Esophagus (tissue), 2 donors: ENCODE data around the gene SEMA3F. TPM values are rescaled to one million over a fixed set of nuclear protein-coding genes. Genes with fewer than 3 reads are reported as not detected.

ENCODE experiments used
- H3K27ac ChIP-seq, 2 donors: one replicate each; pipeline ENCODE4 v1.5.1; 2013; ENCODE audit warnings: low read depth in 2 of 2, mild to moderate bottlenecking in 2 of 2, inconsistent platforms in 1 of 2, low read length in 1 of 2, moderate library complexity in 1 of 2
- H3K27me3 ChIP-seq, 2 donors: one replicate each; pipeline ENCODE4 v1.6.1; 2013; ENCODE audit warnings: low read length in 2 of 2, control low read depth in 1 of 2, mild to moderate bottlenecking in 1 of 2; ENCODE audit not compliant: insufficient read depth in 2 of 2, control insufficient read depth in 1 of 2
- H3K36me3 ChIP-seq, 2 donors: one replicate each; pipeline ENCODE4 v1.6.1; 2013; ENCODE audit warnings: low read length in 1 of 2; ENCODE audit not compliant: control insufficient read depth in 2 of 2, insufficient read depth in 2 of 2
- H3K4me1 ChIP-seq, 2 donors: one replicate each; pipeline ENCODE4 v1.6.1; 2013; ENCODE audit warnings: low read length in 1 of 2; ENCODE audit not compliant: control insufficient read depth in 2 of 2, insufficient read depth in 2 of 2
- H3K4me3 ChIP-seq, 2 donors: one replicate each; pipeline ENCODE4 v1.5.1; 2013; ENCODE audit warnings: low read length in 2 of 2, mild to moderate bottlenecking in 2 of 2, low read depth in 1 of 2, moderate library complexity in 1 of 2
- H3K9me3 ChIP-seq, 2 donors: one replicate each; pipeline ENCODE4 v1.6.1; 2013; ENCODE audit warnings: mild to moderate bottlenecking in 2 of 2, low read depth in 1 of 2, low read length in 1 of 2, moderate library complexity in 1 of 2; ENCODE audit not compliant: control insufficient read depth in 2 of 2, insufficient read depth in 1 of 2
- WGBS, 2 donors: extraction: QIAGEN DNeasy Blood & Tissue Kit; methylation state at CpG; one replicate each; pipeline ENCODE4 v1.1.7; 2013; 5-methylcytosine and 5-hydroxymethylcytosine counted together
- polyA plus RNA-seq, 2 donors: library from polyadenylated mRNA; stranded (reverse); fragments of 200-250 nt; gene quantifications; one replicate each; pipeline ENCODE4 v1.2.3, GENCODE V29; 2013
- donor health status: healthy with polysubstance abuse.
- donor health status: Bipolar disorder and iron deficiency.

The SEMA3F gene
- polyA plus RNA-seq, 2 donors, result 55.4 to 79.6 TPM

DNA sequence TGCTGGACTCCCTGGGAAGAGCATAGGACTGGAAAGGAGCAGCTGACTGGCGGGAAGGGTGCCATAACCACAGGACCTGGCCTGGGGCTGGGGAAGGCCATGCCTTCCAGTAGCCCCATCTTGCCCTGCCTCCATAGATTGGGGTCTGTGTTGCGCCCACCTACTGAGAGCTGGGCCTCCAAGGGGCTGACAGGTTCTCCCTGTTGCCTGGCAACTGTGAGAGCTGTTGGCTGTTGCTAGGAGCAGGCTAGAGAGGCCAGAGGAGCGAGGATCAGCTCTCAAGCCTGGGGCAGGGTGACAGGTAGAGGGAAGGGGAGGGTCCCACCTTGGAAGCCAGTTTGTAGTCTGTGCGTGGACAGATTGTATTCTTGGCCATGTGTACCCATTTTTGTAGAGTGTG lies 78.1 kb downstream of the SEMA3F start:
- Histone ChIP-seq H3K4me1 (peaks cover 9 to 15% of the 10 kb centered on the region in 2 donors), H3K4me3 (no peak overlapping the region), H3K9me3 (no peaks in the 10 kb centered on the region), H3K36me3 (no peaks in the 10 kb centered on the region), H3K27me3 (no peaks in the 10 kb centered on the region), H3K27ac (no peak overlapping the region)
- 88 to 91% methylated on average over 4 of the region's 4 CpGs for WGBS, 2 donors

DNA sequence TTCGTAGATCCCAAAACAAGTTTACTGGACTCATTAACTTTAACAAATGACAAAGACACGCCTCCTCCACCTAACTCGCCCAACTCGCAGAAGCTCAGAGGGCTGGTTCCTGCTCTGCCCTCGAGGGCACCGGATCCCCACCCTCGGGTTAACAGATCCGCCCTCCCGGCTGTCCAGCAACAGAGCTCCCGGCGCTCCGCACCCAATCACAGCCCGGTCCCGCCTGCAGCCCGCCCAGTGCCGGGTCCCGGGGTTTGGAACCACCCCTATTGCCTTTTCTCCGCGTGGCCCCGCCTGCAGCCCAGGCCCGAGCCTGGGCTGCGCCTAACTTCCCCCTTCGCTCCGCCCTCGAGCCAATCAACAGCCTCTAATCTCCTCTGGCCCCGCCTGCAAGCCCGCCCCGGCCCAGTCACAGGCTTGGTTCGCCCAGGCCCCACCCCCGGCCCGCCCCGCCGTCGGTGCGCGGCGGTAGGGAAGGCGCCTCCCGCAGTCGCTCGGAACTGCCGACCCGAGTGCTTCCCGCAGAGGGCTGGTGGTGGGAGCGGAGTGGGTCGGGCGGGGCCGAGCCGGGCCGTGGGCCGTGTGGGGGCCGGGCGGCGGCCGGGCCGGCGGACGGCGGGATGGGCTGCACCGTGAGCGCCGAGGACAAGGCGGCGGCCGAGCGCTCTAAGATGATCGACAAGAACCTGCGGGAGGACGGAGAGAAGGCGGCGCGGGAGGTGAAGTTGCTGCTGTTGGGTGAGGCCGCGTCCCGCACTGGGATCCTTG lies 80.8 kb downstream of the SEMA3F start, which contains the start of gene GNAI2:
Gene GNAI2, plus strand, starts transcription at position 489 of the 768 bp plus-strand sequence. Its CDS starts 132 bp downstream, at position 621.
- WGBS, 2 donors, result 1% methylated on average over 71 to 75 of the region's 75 CpGs
- Histone ChIP-seq H3K36me3 (peaks cover 0 to 4% of the 10 kb centered on the region in 2 donors), H3K27ac (peak within 1 kb of the TSS; percentile 87 to 96), H3K4me3 (peak within 1 kb of the TSS; percentile 75 to 77), H3K27me3 (no peaks in the 10 kb centered on the region), H3K9me3 (no peaks in the 10 kb centered on the region), H3K4me1 (peaks cover 2 to 23% of the 10 kb centered on the region in 2 donors)

DNA sequence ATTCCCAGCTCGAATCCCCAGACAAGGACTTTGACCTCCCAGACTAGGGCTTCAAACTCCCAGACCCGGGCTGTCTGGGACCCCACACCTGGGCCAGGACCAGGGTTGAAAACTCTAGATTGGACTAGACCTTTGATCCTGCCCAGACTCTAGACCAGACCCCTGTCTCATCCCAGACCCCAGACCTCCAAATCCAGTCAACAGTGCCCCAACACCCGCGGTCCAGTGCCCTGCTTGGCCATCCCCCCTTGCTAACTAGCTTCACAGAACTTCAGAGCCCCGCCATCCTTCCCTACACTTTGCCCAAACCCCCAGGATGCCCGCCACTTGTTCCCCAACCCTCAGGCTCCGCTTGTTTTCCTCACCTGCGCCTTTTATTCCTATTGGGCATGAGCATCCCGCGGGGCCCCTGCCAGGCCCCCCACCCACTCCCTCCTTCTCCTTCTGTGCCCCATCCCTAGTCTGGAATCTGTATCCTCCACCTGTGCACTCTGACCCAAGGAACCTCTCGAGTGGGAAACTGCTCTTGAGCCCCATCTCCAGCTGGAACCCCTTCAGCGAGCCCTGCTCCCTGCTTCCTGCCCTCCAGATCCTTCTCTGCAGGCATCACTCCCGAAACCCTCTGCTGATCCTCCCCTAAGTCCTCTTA lies 81.5 kb downstream of the SEMA3F start:
- peak overlapping the region; percentile 75 to 77 for H3K4me3 ChIP-seq
- peak overlapping the region; percentile 87 to 96 for H3K27ac ChIP-seq
- 1 to 2% methylated on average over 13 of the region's 13 CpGs for WGBS, 2 donors
- H3K27me3 ChIP-seq, result no peaks in the 10 kb centered on the region
- peaks cover 0 to 4% of the 10 kb centered on the region in 2 donors for H3K36me3 ChIP-seq
- no peaks in the 10 kb centered on the region for H3K9me3 ChIP-seq
- H3K4me1 ChIP-seq, result peaks cover 8 to 30% of the 10 kb centered on the region in 2 donors

DNA sequence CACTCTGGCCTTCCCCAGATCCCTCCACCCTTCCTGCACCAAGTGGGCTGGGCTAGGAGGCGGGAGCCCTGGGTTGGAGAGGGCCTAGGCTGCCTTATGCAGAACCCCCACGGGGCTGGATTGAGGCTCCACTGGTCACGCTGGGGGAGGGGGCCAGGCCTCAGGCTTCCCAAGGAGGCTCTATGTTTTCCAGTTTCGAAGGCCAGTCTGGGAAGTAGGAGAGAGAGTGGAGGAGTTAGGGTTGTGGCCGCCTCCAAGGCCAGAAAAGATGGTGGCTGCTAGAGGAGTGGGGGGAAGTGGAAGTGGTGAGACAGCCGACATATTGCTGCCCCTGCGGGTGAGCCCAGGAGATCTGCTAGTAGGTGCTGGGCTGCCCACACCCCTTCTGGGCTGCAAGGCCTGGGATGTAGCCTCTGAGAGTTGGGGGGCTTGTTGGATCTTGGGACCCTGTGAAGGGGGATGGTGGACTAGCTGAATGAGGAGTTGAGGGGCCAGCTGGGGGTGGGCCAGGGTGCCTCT lies 82.1 kb downstream of the SEMA3F start:
- no peaks in the 10 kb centered on the region for H3K27me3 ChIP-seq
- peaks cover 0 to 4% of the 10 kb centered on the region in 2 donors for H3K36me3 ChIP-seq
- WGBS, 2 donors, result 2 to 14% methylated on average over 7 of the region's 7 CpGs
- H3K9me3 ChIP-seq, result no peaks in the 10 kb centered on the region
- H3K27ac ChIP-seq, result peak overlapping the region; percentile 87 to 96
- peak overlapping the region; percentile 75 to 77 for H3K4me3 ChIP-seq
- peaks cover 11 to 36% of the 10 kb centered on the region in 2 donors for H3K4me1 ChIP-seq

DNA sequence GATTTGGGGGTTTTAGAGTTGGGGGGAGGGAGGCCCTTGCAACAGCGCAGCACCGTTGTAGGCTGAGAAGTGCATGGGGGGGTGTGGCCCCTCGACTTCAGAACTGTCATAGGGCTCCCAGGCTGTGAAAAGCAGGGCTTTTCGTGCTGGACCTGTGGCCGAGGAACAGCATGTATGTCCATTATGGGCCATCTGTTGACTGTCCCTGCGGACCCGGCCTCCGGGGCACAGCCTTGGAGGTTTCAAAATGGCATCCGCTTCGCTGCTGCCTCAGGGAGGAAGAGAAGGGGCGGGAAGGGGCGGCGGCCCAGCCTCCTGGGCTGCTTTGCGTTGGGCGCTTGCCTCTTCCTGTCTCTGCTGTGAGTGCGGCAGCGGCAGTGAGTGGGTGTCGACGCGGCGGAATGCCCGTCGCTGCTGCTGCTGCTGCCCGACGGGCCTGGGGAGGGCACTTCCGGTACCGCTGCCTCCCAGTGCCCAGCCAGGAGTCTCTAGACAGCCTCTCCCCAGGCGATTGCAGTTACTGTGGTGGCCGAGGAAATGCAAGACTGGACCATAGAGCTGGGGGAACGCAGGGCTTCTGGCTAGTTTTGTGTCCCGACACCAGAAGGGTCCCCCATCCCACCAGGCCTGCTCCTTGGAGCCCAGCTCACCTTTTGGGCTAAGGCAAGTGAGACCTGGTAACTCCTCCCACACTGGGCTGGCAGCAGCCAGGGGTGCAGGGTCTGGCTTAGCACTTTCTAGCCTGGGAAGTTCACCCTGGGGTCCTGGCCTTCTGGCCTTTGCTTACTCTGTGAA lies 82.8 kb downstream of the SEMA3F start:
- WGBS, 2 donors, result 1 to 5% methylated on average over 31 of the region's 31 CpGs
- H3K4me3 ChIP-seq, result peak overlapping the region; percentile 75 to 77
- H3K36me3 ChIP-seq, result peaks cover 0 to 4% of the 10 kb centered on the region in 2 donors
- peaks cover 17 to 42% of the 10 kb centered on the region in 2 donors for H3K4me1 ChIP-seq
- no peaks in the 10 kb centered on the region for H3K9me3 ChIP-seq
- H3K27me3 ChIP-seq, result no peaks in the 10 kb centered on the region
- H3K27ac ChIP-seq, result peak overlapping the region; percentile 87 to 96

DNA sequence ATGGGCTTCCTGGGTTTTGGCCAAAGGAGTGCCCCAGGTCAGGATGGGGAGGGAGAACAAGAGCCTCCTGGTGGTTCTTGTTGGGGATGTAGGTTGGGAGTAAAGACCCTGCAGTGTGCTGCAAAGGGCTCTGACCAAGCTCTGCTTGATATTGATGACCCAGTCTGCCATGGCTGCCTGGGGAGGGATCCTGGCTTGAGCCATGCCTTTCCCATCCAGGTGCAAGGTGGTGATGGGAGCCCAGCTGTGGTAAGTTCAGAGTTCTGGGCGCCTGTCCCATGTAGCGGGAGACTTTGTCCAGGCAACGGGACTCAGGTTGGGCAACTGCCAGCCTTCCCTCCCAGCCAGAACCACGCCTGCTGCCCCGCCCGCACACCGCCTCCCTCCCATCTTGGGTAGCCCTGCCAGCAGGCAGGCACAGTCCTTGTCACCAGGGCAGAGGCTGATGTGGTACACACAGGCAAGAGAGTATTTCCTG lies 83.5 kb downstream of the SEMA3F start:
- WGBS, 2 donors, result 6 to 16% methylated on average over 7 of the region's 7 CpGs
- H3K27me3 ChIP-seq, result no peaks in the 10 kb centered on the region
- peak overlapping the region; percentile 75 to 77 for H3K4me3 ChIP-seq
- peaks cover 0 to 4% of the 10 kb centered on the region in 2 donors for H3K36me3 ChIP-seq
- no peaks in the 10 kb centered on the region for H3K9me3 ChIP-seq
- H3K4me1 ChIP-seq, result peaks cover 20 to 43% of the 10 kb centered on the region in 2 donors
- peak overlapping the region; percentile 86 to 96 for H3K27ac ChIP-seq

Other genes with a start within 250 kb of the SEMA3F start
- gene MON1A, start 225.5 kb upstream of the SEMA3F start, polyA plus RNA-seq, result 10 to 100 TPM in 1 of 2 donors, 1 to 10 TPM in 1; 7.0 to 10.2 TPM
- 100 to 1,000 TPM in 1 of 2 donors, 10 to 100 TPM in 1; 36.5 to 101 TPM for gene RBM6, start 215.2 kb upstream of the SEMA3F start, polyA plus RNA-seq
- gene RBM5, start 66.4 kb upstream of the SEMA3F start, polyA plus RNA-seq, result 10 to 100 TPM; 62.0 to 97.4 TPM
- under 1 TPM; 0.02 to 0.07 TPM for gene GNAT1, start 36.3 kb downstream of the SEMA3F start, polyA plus RNA-seq
- under 1 TPM; 0.08 to 0.11 TPM for gene SLC38A3, start 49.9 kb downstream of the SEMA3F start, polyA plus RNA-seq
- gene GNAI2, start 80.9 kb downstream of the SEMA3F start, polyA plus RNA-seq, result 10 to 100 TPM; 52.2 to 61.8 TPM
- gene SEMA3B, start 113.8 kb downstream of the SEMA3F start, polyA plus RNA-seq, result 1 to 10 TPM; 5.2 to 7.8 TPM
- under 1 TPM; 0.07 to 0.16 TPM for gene LSMEM2, start 123.8 kb downstream of the SEMA3F start, polyA plus RNA-seq
- gene IFRD2, start 137.1 kb downstream of the SEMA3F start, polyA plus RNA-seq, result 10 to 100 TPM; 65.6 to 69.5 TPM
- 1 to 10 TPM; 3.4 to 5.1 TPM for gene HYAL3, start 144.1 kb downstream of the SEMA3F start, polyA plus RNA-seq
- 10 to 100 TPM in 1 of 2 donors, 1 to 10 TPM in 1; 6.9 to 11.2 TPM for gene NAA80, start 144.1 kb downstream of the SEMA3F start, polyA plus RNA-seq
- gene HYAL1, start 148.2 kb downstream of the SEMA3F start, polyA plus RNA-seq, result 1 to 10 TPM; 3.2 to 4.2 TPM
- gene HYAL2, start 167.4 kb downstream of the SEMA3F start, polyA plus RNA-seq, result 10 to 100 TPM; 25.6 to 43.1 TPM
- gene TUSC2, start 172.9 kb downstream of the SEMA3F start, polyA plus RNA-seq, result 10 to 100 TPM; 14.2 to 34.6 TPM
- gene RASSF1, start 185.5 kb downstream of the SEMA3F start, polyA plus RNA-seq, result 10 to 100 TPM; 15.0 to 20.3 TPM
- gene ZMYND10, start 190.4 kb downstream of the SEMA3F start, polyA plus RNA-seq, result under 1 TPM; 0.29 to 0.35 TPM
- gene NPRL2, start 195.5 kb downstream of the SEMA3F start, polyA plus RNA-seq, result 10 to 100 TPM; 14.9 to 16.4 TPM
- gene CYB561D2, start 195.5 kb downstream of the SEMA3F start, polyA plus RNA-seq, result 10 to 100 TPM; 12.8 to 21.8 TPM
- gene TMEM115, start 204.2 kb downstream of the SEMA3F start, polyA plus RNA-seq, result 10 to 100 TPM; 16.2 to 23.0 TPM